Smooth muscle cell (in vitro differentiated cells): Measurements from ENCODE around the gene ADGRG1. TPM values are rescaled to one million over a fixed set of nuclear protein-coding genes. Genes with fewer than 3 reads are reported as not detected.

Experiments
- DNase-seq: peaks from one replicate; lab custom pipeline; 2025; ENCODE audit not compliant: unreplicated experiment; lab: John Stamatoyannopoulos, UW
- H2AFZ ChIP-seq: fragments of 200-600 bp; sonication (generic); 2 replicates; pipeline ENCODE4 v1.6.0; 2016; ENCODE audit warnings: antibody characterized with exemption, low read depth, mild to moderate bottlenecking
- H3F3A ChIP-seq: fragments of 200-600 bp; sonication (generic); 2 replicates; pipeline ENCODE4 v1.6.0; 2017; ENCODE audit warnings: antibody characterized with exemption, low read depth
- H3K27ac ChIP-seq: fragments of 200-600 bp; sonication (generic); 2 replicates; pipeline ENCODE4 v1.5.1; 2016; ENCODE audit warnings: low read depth, mild to moderate bottlenecking
- H3K27me3 ChIP-seq: fragments of 200-600 bp; sonication (generic); 2 replicates; pipeline ENCODE4 v1.6.1; 2016; ENCODE audit warnings: low read depth, mild to moderate bottlenecking
- H3K36me3 ChIP-seq: fragments of 200-600 bp; sonication (generic); 2 replicates; pipeline ENCODE4 v1.5.1; 2016; ENCODE audit warnings: low read depth
- H3K4me1 ChIP-seq: fragments of 200-600 bp; sonication (generic); 2 replicates; pipeline ENCODE4 v1.5.1; 2016; ENCODE audit warnings: low read depth
- H3K4me2 ChIP-seq: fragments of 200-600 bp; sonication (generic); 2 replicates; pipeline ENCODE4 v1.6.0; 2016; ENCODE audit warnings: mild to moderate bottlenecking
- H3K4me3 ChIP-seq: fragments of 200-600 bp; sonication (generic); 2 replicates; pipeline ENCODE4 v1.5.1; 2016; ENCODE audit warnings: mild to moderate bottlenecking
- H3K79me2 ChIP-seq: fragments of 200-600 bp; sonication (generic); 2 replicates; pipeline ENCODE4 v1.6.0; 2016; ENCODE audit warnings: low read depth, mild to moderate bottlenecking
- H3K9ac ChIP-seq: fragments of 200-600 bp; sonication (generic); 2 replicates; pipeline ENCODE4 v1.6.0; 2016; ENCODE audit warnings: low read depth
- H3K9me3 ChIP-seq: fragments of 200-600 bp; sonication (generic); replicated peaks from 2 replicates; pipeline ENCODE4 v1.5.1; 2016; ENCODE audit warnings: low read depth
- H4K20me1 ChIP-seq: fragments of 200-600 bp; sonication (generic); 2 replicates; pipeline ENCODE4 v1.6.0; 2016; ENCODE audit warnings: low read depth
- CTCF ChIP-seq: fragments of 200-600 bp; sonication (generic); IDR thresholded peaks from 2 replicates; pipeline ENCODE4 v1.5.1; 2017; ENCODE audit warnings: borderline replicate concordance, mild to moderate bottlenecking, antibody characterized with exemption; ENCODE audit not compliant: insufficient read depth, poor library complexity, severe bottlenecking
- WGBS: methylation state at CpG from one replicate; pipeline ENCODE4 v1.1.7; 2016; ENCODE audit warnings: low lambda C conversion rate; 5-methylcytosine and 5-hydroxymethylcytosine counted together
- polyA plus RNA-seq: library from polyadenylated mRNA; unstranded; fragments of >200 nt; fragmentation: Nextera tagmentation; extraction: Ambion mirVana; gene quantifications from 2 replicates; pipeline ENCODE4 v1.2.1, GENCODE V29; 2016
- total RNA-seq: library from RNA; depleted of rRNA; stranded (reverse); fragments of >200 nt; gene quantifications from 2 replicates; pipeline ENCODE4 v1.2.3, GENCODE V29; 2014

ADGRG1 gene
- total and polyA plus RNA-seq, 2 experiments from 2014 or later, result 15.3 to 32.0 TPM

GRCh38 chr16:57591870-57592485 is 36.5 kb upstream of the ADGRG1 start:
- Histone ChIP-seq H3K4me3 (no peak overlapping the region), H3K79me2 (no peaks in the 10 kb centered on the region), H3F3A (no peaks in the 10 kb centered on the region), H3K27ac (peak overlapping the region; percentile 95), H3K4me1 (peaks cover 12% of the 10 kb centered on the region), H4K20me1 (no peaks in the 10 kb centered on the region), H3K36me3 (no peaks in the 10 kb centered on the region), H3K9ac (no peak overlapping the region), H3K9me3 (no peaks in the 10 kb centered on the region), H3K4me2 (no peak overlapping the region), H3K27me3 (no peaks in the 10 kb centered on the region), H2AFZ (no peak overlapping the region)
- WGBS, result 72% methylated on average over 7 of the region's 7 CpGs
- TF ChIP-seq CTCF, result no peak
- DNase-seq, result no peak

- Histone ChIP-seq H3K4me1 (peaks cover 12% of the 10 kb centered on the region), H3K79me2 (no peaks in the 10 kb centered on the region), H3K27me3 (no peaks in the 10 kb centered on the region), H3F3A (no peaks in the 10 kb centered on the region), H3K27ac (no peak overlapping the region), H3K4me2 (no peak overlapping the region), H3K36me3 (no peaks in the 10 kb centered on the region), H4K20me1 (no peaks in the 10 kb centered on the region), H3K4me3 (no peak overlapping the region), H2AFZ (no peak overlapping the region), H3K9ac (no peak overlapping the region), H3K9me3 (no peaks in the 10 kb centered on the region)
- no peak for DNase-seq
- WGBS, result 72% methylated on average over 4 of the region's 4 CpGs
- TF ChIP-seq CTCF, result no peak
Observed at GRCh38 chr16:57592591-57593003, 35.8 kb upstream of the ADGRG1 start.

DNA sequence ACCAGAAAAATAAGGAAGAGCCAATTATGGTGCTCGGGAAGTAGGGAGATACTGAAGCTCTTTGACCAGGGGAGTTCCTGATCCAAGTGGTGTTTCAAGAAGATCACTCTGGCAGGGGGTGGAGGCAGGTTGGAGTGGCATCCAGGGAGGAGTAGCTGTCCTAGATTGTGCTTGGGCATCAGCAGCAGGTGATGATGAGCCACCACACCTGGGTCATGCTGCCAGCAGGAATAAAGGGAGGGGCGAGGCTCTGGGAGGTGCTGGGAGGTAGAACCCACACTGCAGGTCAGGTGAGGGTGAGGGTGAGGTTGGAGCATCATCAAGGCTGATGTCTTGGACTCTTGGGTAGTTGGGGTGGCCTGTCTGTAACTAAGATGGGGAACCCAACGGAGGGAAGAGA is 35.4 kb upstream of the ADGRG1 start:
- no peak overlapping the region for H2AFZ ChIP-seq
- H3K79me2 ChIP-seq, result no peaks in the 10 kb centered on the region
- TF ChIP-seq CTCF, result no peak
- H3K4me3 ChIP-seq, result no peak overlapping the region
- no peaks in the 10 kb centered on the region for H3F3A ChIP-seq
- no peak overlapping the region for H3K9ac ChIP-seq
- no peaks in the 10 kb centered on the region for H3K9me3 ChIP-seq
- no peaks in the 10 kb centered on the region for H3K27me3 ChIP-seq
- no peak overlapping the region for H3K4me2 ChIP-seq
- H3K27ac ChIP-seq, result no peak overlapping the region
- H3K4me1 ChIP-seq, result peaks cover 12% of the 10 kb centered on the region
- H4K20me1 ChIP-seq, result no peaks in the 10 kb centered on the region
- 81% methylated on average over 3 of the region's 3 CpGs for WGBS
- no peaks in the 10 kb centered on the region for H3K36me3 ChIP-seq
- no peak for DNase-seq

DNA sequence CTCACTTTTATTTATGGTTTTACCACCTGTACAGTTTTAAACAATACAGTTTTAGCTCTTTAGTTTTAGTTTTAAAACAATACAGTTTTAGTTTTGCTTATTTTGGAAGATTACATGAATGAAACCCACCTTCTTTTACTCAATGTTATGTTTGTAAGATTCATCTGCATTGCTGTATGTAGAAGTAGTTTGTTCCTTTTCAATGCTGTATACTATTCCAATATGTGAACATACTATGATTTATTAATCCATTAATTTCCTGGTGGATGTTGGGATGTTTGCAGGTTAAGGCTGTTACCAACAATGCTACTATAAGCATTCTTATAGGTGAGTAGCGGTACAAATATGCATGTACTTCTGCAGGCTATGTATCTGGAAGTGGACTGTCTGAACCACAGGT is 34.4 kb upstream of the ADGRG1 start:
- no peak overlapping the region for H3K27ac ChIP-seq
- DNase-seq, result no peak
- H3K27me3 ChIP-seq, result no peaks in the 10 kb centered on the region
- no peaks in the 10 kb centered on the region for H4K20me1 ChIP-seq
- H2AFZ ChIP-seq, result no peak overlapping the region
- WGBS, result 90% methylated on average over 1 of the region's 1 CpG
- no peak overlapping the region for H3K4me3 ChIP-seq
- H3K4me1 ChIP-seq, result peaks cover 12% of the 10 kb centered on the region
- H3K9ac ChIP-seq, result no peak overlapping the region
- no peaks in the 10 kb centered on the region for H3F3A ChIP-seq
- no peak overlapping the region for H3K4me2 ChIP-seq
- H3K9me3 ChIP-seq, result no peaks in the 10 kb centered on the region
- no peaks in the 10 kb centered on the region for H3K79me2 ChIP-seq
- no peaks in the 10 kb centered on the region for H3K36me3 ChIP-seq
- no peak for TF ChIP-seq CTCF
